Stimulated activated CD8-positive, alpha-beta memory T cell treated with anti-CD3 and anti-CD28 coated beads, Interleukin-12 subunit alpha, Interleukin-12 subunit beta, amount 100 ng/mL, for 4 hours (primary cell): ENCODE measurements around the gene KRT16.
A peak's percentile ranks its signal among the peaks of the same experiment; 100 is the strongest.
"Not testable (repeated sequence)": the region's sequence is repeated elsewhere in the genome, so short reads cannot be mapped to it uniquely, and the experiment has no call there.

Experiments
- DNase-seq: peaks from one replicate; pipeline ENCODE4 v3.0.0-alpha.2; 2020; ENCODE audit warnings: low read depth

Gene KRT16

GRCh38 chr17:41583137-41584127, 29.1 kb downstream of the KRT16 start:
- DNase-seq: no peak

DNA sequence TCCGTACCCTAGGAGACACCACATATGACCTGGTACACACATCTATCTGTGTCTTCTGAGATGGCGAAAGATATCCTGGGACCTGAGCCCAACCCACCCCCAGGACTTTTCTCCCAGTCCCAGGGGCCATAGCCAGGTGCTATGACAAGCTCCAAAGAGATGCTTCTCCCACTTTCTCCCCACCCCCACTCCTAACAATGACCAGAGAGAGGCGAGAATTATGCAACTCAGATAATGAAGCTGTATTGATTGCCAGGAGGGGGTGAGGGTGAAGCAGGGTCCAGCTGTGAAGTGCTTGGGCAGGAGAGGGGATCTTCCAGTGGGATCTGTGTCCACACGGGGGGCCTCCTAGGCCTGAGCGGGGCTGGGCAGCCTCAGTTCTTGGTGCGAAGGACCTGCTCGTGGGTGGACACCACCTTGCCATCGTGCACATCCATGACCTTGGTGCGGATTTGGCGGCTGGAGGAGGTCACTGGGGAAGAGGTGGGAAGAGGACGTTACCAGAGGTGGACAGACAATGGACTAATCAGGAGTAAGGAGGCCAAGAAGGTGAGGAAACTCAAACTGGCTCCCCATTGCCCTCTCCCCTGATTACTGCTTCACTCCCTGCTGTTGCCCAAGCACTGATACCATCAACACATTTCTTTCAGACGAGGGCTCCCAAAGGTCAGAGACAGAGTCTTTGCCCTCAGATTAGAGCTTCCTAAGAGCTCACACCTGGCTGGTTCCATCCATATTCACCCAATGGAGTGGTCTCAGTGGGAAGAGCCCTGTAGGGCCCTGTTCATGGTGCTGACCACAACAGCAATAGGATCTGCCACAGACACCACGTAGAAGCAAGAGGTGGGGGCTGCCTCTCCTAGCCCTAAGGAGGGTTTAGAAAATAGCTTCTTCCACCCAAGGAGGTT, 30.3 kb downstream of the KRT16 start:
- not testable (repeated sequence) for DNase-seq

- no peak for DNase-seq
Observed at GRCh38 chr17:41581366-41582060, 31.1 kb downstream of the KRT16 start.

DNA sequence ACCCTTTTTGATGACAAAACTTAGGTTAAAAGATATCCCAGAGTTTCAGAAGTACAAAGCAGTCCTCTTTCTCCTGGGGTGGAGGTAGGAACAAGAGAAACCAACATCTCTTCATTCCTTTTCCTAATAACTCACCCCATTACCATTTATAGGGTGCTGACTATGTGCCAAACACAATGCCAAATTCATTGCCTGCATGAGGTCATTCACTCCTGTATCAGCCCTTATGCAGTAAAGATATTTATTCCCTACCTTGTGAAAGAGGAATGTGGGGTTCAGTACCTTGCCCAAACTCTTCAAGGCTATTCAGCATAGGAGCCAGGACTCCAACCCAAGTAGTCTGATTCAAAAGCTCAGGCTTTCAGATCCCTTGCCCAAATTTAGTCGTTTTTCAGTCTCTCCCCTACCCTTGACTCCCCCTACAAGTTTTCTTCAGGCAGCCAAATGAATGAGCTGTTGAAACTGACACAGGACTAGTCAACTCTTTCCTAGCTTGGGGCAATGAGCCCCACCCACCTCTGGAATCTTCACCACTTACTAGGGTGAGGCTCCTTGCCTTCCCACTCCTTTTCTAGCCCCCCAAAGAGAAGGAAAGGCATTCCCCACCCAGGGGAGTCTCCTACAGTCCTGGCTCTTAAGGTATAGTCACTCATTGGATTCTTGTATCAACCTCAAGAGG, 31.7 kb downstream of the KRT16 start:
- no peak for DNase-seq

- no peak for DNase-seq
Observed at GRCh38 chr17:41580244-41580575, 32.4 kb downstream of the KRT16 start.

DNA sequence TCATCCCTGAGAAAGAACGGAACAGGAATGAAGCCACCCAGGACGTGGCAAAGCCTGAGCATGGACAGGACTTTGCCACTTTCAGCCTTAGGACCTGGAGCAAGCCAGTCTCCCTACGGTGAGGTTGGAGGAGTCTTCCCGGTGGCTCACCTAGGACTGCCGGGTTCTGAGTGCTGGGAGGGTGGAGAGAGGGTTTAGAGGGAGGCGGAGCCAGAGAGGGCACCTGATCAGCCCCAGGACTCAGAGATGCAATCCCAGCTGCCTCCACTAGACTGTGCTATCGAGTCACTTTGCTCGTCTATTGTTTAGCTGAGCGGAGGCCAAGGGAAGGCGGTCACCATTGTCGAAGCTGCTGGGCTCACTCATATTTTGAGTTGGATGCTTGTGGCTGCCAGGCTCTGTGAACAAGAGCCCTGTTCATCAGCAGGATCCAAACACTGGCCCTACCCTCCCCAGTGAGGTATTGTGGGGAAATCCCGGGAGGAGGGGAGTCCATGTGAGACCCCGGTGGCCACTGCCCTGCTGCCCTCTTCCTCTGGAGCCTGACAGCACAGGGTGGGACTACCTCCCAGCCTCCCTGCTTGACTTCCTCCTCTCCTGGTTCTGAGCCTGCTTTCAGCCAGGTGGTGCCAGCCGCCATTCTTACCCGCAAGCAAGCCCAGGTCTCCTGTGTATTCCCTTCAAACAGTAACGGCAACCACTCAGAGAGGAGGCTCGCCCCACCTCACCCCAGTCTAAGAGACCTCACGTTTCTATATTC, 32.9 kb downstream of the KRT16 start:
- peak; percentile 2 for DNase-seq

DNA sequence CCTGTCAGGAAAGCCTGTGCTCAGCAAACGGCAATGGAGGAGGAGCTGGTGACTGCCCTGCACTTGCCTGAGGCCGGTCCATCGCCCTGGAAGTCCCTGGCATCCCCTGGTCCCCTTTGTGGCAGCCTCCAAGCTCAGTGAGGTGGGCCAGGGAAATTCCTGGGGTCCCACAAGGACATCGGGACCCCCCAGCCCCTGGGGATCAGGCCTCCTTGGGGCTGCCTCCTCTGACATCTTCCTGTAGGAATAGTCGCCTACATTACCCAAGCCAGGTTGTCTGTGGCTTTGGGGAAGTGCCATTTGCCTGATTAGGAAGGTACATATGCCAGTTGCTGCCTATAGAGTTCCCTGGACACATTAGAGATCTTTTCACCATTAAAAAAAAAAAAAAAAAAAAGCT, 33.6 kb downstream of the KRT16 start:
- no peak for DNase-seq

GRCh38 chr17:41578538-41578937, 34.0 kb downstream of the KRT16 start:
- DNase-seq: no peak

DNA sequence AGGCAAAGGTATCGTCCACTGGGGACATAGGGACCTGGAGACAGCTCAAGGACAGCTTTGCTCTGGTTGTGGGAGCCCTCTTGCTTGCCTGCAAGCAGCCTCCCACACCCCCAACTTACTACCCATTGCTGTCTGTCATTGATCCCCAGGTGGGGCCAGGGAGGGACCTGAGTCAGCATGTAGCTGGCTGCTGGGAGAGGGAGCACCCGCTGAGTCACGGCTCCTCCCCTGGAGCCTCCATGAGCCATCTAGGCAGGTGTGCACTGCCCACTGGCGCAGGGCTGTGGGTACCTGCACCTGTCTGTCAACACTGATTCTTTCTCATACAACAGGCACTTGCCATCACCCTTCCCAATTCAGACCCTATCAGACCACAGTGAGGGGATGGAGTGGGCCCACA, 35.8 kb downstream of the KRT16 start:
- DNase-seq: not testable (repeated sequence)

- no peak for DNase-seq
Observed at GRCh38 chr17:41575336-41575735, 37.2 kb downstream of the KRT16 start.

DNA sequence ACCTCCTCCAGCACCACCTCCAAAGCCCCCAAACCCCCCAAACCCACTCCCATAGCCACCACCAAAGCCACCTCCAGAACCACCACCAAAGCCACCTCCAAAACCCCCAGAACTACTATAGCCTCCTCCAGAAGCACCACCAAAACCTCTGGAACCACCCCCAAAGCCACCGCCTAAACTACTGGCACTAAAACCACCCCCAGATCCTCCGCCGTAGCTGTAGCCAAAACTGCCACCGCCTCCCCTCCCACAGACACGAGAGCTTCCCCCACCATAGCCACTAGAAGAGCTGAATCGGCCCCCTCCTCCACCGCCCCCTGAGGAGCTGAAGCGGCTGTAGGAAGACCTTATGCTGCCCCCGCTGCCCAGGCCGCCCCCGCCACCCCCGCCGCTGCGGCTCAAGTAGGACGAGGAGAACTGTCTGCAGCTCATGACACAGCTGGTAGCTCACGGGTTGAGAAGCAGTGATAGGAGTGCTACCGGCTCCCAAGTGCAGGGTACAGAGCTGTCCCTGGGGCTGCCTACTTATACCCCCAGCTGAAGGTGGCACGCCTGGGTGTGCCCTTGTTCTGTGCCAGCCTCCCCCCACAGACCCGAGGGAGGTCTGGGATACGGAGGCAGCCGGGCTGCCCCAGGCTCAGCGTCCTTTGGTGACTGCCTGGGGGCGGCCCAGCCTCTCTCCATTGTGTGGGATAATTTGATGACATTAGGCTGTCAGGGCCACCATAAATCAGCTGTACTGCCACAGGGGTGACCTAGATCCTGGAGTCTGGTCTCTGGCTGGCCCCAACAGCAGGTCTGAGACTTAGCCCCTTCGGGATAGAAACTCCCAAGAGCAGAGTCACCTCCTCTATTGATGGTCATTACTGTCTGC, 40.8 kb downstream of the KRT16 start, which contains the start of gene KRT9:
TSS of gene KRT9 (minus strand) at position 499 of the 874 bp plus-strand sequence. CDS start at position 432, 67 bp downstream.
- no peak for DNase-seq

DNA sequence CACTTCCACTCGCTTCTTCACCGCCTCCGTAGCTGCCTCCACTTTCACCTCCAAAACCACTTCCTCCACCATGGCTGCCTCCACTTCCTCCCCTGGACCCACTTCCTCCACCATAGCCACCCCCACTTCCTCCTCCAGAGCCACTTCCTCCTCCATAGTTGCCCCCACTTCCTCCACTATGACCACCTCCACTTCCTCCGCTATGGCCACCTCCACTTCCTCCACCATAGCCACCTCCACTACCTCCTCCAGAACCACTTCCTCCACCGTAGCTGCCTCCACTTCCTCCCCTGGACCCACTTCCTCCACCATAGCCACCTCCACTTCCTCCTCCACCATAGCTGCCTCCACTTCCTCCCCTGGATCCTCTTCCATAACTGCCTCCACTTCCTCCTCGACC, 45.2 kb downstream of the KRT16 start:
- no peak for DNase-seq

- DNase-seq: no peak
Observed at GRCh38 chr17:41565338-41565737, 47.2 kb downstream of the KRT16 start.

- no peak for DNase-seq
Observed at GRCh38 chr17:41563607-41564170, 48.9 kb downstream of the KRT16 start.

GRCh38 chr17:41561554-41561953, 51.0 kb downstream of the KRT16 start:
- no peak for DNase-seq
